OCI-LY3 (cell line): ENCODE data around the gene PLAC8.
"Not testable (repeated sequence)": the region's sequence is repeated elsewhere in the genome, so short reads cannot be mapped to it uniquely, and the experiment has no call there.

ENCODE experiments used
- EZH2phosphoT487 ChIP-seq: fragments of 200-600 bp; shearing (Covaris generic); IDR thresholded peaks from 2 replicates; pipeline ENCODE4 v1.6.1; 2018; ENCODE audit warnings: antibody characterized with exemption, mixed run types, low read depth
- TF ChIP-seq, protein P1 (sequence below): fragments of 200-600, 300-600 bp; sonication (generic); IDR thresholded peaks from 2 replicates; pipeline ENCODE4 v1.5.1; 2014; ENCODE audit warnings: antibody characterized with exemption, low read length, low read depth

DNA sequence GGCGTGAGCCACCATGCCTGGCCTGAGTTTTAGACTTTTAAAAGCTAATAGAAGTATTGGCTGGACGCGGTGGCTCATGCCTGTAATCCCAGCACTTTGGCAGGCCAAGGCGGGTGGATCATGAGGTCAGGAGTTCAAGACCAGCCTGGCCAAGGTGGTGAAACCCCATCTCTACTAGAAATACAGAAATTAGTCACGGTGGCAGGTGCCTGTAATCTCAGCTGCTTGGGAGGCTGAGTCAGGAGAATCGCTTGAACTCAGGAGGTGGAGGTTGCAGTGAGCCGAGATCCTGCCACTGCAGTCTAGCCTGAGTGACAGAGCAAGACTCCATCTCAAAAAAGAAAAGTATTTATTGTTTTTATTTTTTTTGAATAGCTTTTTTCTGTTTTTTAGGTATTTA is 39.7 kb downstream of the PLAC8 start:
- TF ChIP-seq, protein P1, sequence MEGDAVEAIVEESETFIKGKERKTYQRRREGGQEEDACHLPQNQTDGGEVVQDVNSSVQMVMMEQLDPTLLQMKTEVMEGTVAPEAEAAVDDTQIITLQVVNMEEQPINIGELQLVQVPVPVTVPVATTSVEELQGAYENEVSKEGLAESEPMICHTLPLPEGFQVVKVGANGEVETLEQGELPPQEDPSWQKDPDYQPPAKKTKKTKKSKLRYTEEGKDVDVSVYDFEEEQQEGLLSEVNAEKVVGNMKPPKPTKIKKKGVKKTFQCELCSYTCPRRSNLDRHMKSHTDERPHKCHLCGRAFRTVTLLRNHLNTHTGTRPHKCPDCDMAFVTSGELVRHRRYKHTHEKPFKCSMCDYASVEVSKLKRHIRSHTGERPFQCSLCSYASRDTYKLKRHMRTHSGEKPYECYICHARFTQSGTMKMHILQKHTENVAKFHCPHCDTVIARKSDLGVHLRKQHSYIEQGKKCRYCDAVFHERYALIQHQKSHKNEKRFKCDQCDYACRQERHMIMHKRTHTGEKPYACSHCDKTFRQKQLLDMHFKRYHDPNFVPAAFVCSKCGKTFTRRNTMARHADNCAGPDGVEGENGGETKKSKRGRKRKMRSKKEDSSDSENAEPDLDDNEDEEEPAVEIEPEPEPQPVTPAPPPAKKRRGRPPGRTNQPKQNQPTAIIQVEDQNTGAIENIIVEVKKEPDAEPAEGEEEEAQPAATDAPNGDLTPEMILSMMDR = not testable (repeated sequence)
- TF ChIP-seq EZH2phosphoT487 = not testable (repeated sequence)
